WTC11 (cell line): ENCODE data around the gene SH3TC1.

ENCODE experiments used
- CREB1 ChIP-seq: sonication (generic); formaldehyde crosslinking; IDR thresholded peaks from 2 replicates; pipeline ENCODE4 v1.8.0; 2023; ENCODE audit warnings: mild to moderate bottlenecking, missing genetic modification reagents
- E2F4 ChIP-seq: sonication (generic); formaldehyde crosslinking; IDR thresholded peaks from 2 replicates; pipeline ENCODE4 v1.8.1; 2022; ENCODE audit warnings: low read depth, mild to moderate bottlenecking, moderate library complexity, missing genetic modification reagents, borderline replicate concordance
- TF ChIP-seq, protein P1 (sequence below): fragments of 200-600 bp; IDR thresholded peaks from 2 replicates; pipeline ENCODE4 v1.8.0; 2022; ENCODE audit warnings: antibody characterized with exemption

- TF ChIP-seq, protein P1, sequence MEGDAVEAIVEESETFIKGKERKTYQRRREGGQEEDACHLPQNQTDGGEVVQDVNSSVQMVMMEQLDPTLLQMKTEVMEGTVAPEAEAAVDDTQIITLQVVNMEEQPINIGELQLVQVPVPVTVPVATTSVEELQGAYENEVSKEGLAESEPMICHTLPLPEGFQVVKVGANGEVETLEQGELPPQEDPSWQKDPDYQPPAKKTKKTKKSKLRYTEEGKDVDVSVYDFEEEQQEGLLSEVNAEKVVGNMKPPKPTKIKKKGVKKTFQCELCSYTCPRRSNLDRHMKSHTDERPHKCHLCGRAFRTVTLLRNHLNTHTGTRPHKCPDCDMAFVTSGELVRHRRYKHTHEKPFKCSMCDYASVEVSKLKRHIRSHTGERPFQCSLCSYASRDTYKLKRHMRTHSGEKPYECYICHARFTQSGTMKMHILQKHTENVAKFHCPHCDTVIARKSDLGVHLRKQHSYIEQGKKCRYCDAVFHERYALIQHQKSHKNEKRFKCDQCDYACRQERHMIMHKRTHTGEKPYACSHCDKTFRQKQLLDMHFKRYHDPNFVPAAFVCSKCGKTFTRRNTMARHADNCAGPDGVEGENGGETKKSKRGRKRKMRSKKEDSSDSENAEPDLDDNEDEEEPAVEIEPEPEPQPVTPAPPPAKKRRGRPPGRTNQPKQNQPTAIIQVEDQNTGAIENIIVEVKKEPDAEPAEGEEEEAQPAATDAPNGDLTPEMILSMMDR, result no peak
- TF ChIP-seq E2F4 (no peak), CREB1 (CRISPR knock-in tag) (no peak)
These were observed 82.5 kb downstream of the SH3TC1 start for GRCh38 chr4:8281519-8282133.
